ENCODE measurements around the gene SLC8A2.

DNA sequence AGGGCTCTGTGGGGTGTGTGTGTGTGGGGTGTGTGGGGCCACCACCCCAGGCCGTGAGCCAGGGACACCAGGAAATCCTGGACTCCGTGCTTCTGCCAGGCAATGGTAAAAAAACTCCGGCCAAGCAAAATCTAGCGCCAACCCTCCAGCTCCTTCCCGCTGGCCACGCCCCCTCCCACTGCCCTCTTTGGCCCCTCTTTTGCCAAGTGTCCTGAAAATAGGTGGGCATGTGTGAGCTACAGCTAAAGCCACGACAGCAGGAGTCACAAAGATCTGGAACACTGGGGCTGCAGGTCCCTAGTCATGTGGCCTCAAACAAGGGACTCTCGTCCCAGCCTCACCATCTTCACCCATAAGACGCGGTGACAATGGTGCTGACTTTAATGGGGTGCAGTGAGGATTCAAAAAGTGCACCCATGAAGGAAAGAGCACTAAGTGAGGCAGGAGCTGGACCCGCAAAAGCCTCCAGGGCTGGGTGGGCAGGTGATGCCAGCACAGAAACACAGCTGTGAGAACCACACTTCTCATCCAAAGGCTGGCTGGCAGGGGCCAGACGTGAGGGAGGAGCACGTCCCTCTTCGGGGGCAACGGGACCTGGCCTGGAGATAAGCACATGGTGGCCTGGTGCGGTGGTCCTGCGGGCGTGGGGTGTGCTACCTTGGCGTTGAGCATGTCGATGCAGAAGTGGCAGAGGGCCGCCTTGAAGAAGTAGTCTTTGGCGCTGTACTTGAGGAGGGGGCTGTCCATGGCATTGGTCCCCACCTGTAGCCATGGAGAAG lies 19.9 kb upstream of the SLC8A2 start:
- TF ChIP-seq POLR2AphosphoS5 (IDR thresholded peaks at IDR 0.05) (no peak), EP300 (IDR thresholded peaks at IDR 0.05; ENCODE audit: low read depth) (no peak), CTCF (IDR thresholded peaks at IDR 0.05) (no peak)

Data from transverse colon (tissue), 4 donors.